ENCODE data around the gene AR. TPM values are rescaled to one million over a fixed set of nuclear protein-coding genes. Genes with fewer than 3 reads are reported as not detected.

Gene AR
- total and polyA plus RNA-seq, 2 of the 13 experiments (the other 11 are each of a cell fraction or from before 2014, with no cell fraction given) = not detected

GRCh38 chrX:67619253-67619652 is 75.4 kb downstream of the AR start:
- CTCF ChIA-PET (ENCODE audit: low intra/inter-chr PET ratio, low total read pairs) = no interaction called here
- intact Hi-C loops (cut with micrococcal nuclease; ENCODE audit: unreplicated experiment) = no loop called here
- no peak overlapping the region for H3K27ac ChIP-seq (ENCODE audit: extremely low read length, insufficient read depth, low read length)
- H3K36me3 ChIP-seq (replicated peaks in 1 of 2; ENCODE audit: control insufficient read depth in 1 of 2, insufficient read depth in 2 of 2, low read length in 2 of 2) = no peaks in the 10 kb centered on the region
- no peak for ATAC-seq
- H3K79me2 ChIP-seq (ENCODE audit: insufficient read depth, low read length) = no peaks in the 10 kb centered on the region
- no peak for DNase-seq (ENCODE audit: low spot score)
- in situ Hi-C loops (cut with HindIII; ENCODE audit: extremely low pct_ligation_motif_present, low pct_unique_long_range_greater_than_20kb) = no loop called here
- no peaks in the 10 kb centered on the region for H3K27me3 ChIP-seq (ENCODE audit: control insufficient read depth in 1 of 2, insufficient read depth in 2 of 2, low read length in 2 of 2)
- BruUV-seq (replicated peaks) = no TSS peak
- H4K20me1 ChIP-seq (ENCODE audit: insufficient read depth, low read length) = no peaks in the 10 kb centered on the region
- no peak overlapping the region for H3K4me2 ChIP-seq (ENCODE audit: low read depth, low read length)
- POLR2A ChIA-PET = no interaction called here
- 0% methylated on average over 1 of the region's 1 CpG for WGBS (ENCODE audit: low lambda C conversion rate)
- H2AFZ ChIP-seq (ENCODE audit: low read length) = no peak overlapping the region
- no peak for FAIRE-seq
- H3K9ac ChIP-seq (ENCODE audit: insufficient read depth, low read depth, low read length) = no peak overlapping the region
- H3K9me3 ChIP-seq (ENCODE audit: low read length) = peaks cover 67% of the 10 kb centered on the region
- no peak overlapping the region for H3K4me3 ChIP-seq (replicated peaks in 1 of 3; ENCODE audit: insufficient read depth in 1 of 3, low read depth in 2 of 3, low read length in 3 of 3)
- H3K4me1 ChIP-seq (ENCODE audit: insufficient read depth, low read length) = no peaks in the 10 kb centered on the region
- TF ChIP-seq RERE (CRISPR knock-in tag; IDR thresholded peaks at IDR 0.05; ENCODE audit: low read depth) = no peak
- TF ChIP-seq SIN3B (IDR thresholded peaks at IDR 0.05; ENCODE audit: low read length) = no peak
- TF ChIP-seq, protein P1, sequence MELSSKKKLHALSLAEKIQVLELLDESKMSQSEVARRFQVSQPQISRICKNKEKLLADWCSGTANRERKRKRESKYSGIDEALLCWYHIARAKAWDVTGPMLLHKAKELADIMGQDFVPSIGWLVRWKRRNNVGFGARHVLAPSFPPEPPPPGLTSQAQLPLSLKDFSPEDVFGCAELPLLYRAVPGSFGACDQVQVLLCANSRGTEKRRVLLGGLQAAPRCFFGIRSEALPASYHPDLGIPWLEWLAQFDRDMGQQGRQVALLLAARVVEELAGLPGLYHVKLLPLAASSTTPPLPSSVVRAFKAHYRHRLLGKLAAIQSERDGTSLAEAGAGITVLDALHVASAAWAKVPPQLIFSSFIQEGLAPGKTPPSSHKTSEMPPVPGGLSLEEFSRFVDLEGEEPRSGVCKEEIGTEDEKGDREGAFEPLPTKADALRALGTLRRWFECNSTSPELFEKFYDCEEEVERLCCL (CRISPR knock-in tag; IDR thresholded peaks at IDR 0.05; ENCODE audit: borderline replicate concordance) = no peak
- no peak for TF ChIP-seq ZC3H13 (CRISPR knock-in tag; IDR thresholded peaks at IDR 0.05)
- TF ChIP-seq SALL2 (CRISPR knock-in tag; IDR thresholded peaks at IDR 0.05) = no peak
- TF ChIP-seq FOXK2 (IDR thresholded peaks at IDR 0.05) = no peak
- no peak for TF ChIP-seq ZNF713 (CRISPR knock-in tag; IDR thresholded peaks at IDR 0.05)
- TF ChIP-seq MAZ (IDR thresholded peaks at IDR 0.05; ENCODE audit: borderline replicate concordance, low read depth, low read length) = no peak
- no peak for TF ChIP-seq MAZ (CRISPR knock-in tag; IDR thresholded peaks at IDR 0.05; ENCODE audit: low read depth)
- TF ChIP-seq FOXP4 (CRISPR knock-in tag; IDR thresholded peaks at IDR 0.05) = no peak
- TF ChIP-seq ZNF619 (CRISPR knock-in tag; IDR thresholded peaks at IDR 0.05) = no peak
- TF ChIP-seq PHF20 (CRISPR knock-in tag; IDR thresholded peaks at IDR 0.05) = no peak
- no peak for TF ChIP-seq ZNF274 (CRISPR knock-in tag; IDR thresholded peaks at IDR 0.05)
- TF ChIP-seq HNRNPL (IDR thresholded peaks at IDR 0.05; ENCODE audit: low read depth, low read length) = no peak
- no peak for TF ChIP-seq HMGA1 (CRISPR knock-in tag; conservative IDR thresholded peaks at IDR 0.05)
- no peak for TF ChIP-seq ELK4 (CRISPR knock-in tag; IDR thresholded peaks at IDR 0.05; ENCODE audit: borderline replicate concordance)
